GM23338 (cell line): ENCODE measurements around the gene HK2. TPM values are rescaled to one million over a fixed set of nuclear protein-coding genes. Genes with fewer than 3 reads are reported as not detected.
A peak's percentile ranks its signal among the peaks of the same experiment; 100 is the strongest.

Source experiments
- ATAC-seq: fragments of 200-7000 bp; cut with Tn5 transposase; 3 replicates; pipeline ENCODE4 v1.9.1; 2020
- DNase-seq: peaks from one replicate; pipeline ENCODE4 v3.0.0-alpha.2; 2015; ENCODE audit warnings: low spot score
- H2AFZ ChIP-seq: fragments of 200-600 bp; sonication (generic); 2 replicates; pipeline ENCODE4 v1.8.0; 2016; ENCODE audit warnings: antibody characterized with exemption, mild to moderate bottlenecking, moderate library complexity
- H3F3A ChIP-seq: fragments of 200-600 bp; sonication (generic); replicated peaks from 2 replicates; pipeline ENCODE4 v1.8.0; 2017; ENCODE audit warnings: antibody characterized with exemption, mixed run types, low read depth
- H3K27ac ChIP-seq: fragments of 200-600 bp; sonication (generic); 2 replicates; pipeline ENCODE4 v1.6.1; 2016; ENCODE audit warnings: low read depth
- H3K27me3 ChIP-seq: fragments of 200-600 bp; sonication (generic); 2 replicates; pipeline ENCODE4 v1.8.0; 2016; ENCODE audit warnings: mild to moderate bottlenecking, mixed run types, moderate library complexity; ENCODE audit not compliant: insufficient read depth
- H3K36me3 ChIP-seq: fragments of 200-600 bp; sonication (generic); 2 replicates; pipeline ENCODE4 v1.8.0; 2016; ENCODE audit warnings: mild to moderate bottlenecking; ENCODE audit not compliant: insufficient read depth
- H3K4me1 ChIP-seq: fragments of 200-600 bp; sonication (generic); 2 replicates; pipeline ENCODE4 v1.8.0; 2016; ENCODE audit warnings: mild to moderate bottlenecking, moderate library complexity; ENCODE audit not compliant: insufficient read depth
- H3K4me2 ChIP-seq: fragments of 200-600 bp; sonication (generic); 2 replicates; pipeline ENCODE4 v1.7.1; 2017; ENCODE audit warnings: mixed run types
- H3K4me3 ChIP-seq: fragments of 200-600 bp; sonication (generic); 2 replicates; pipeline ENCODE4 v1.6.1; 2016; ENCODE audit warnings: mixed run types
- H3K79me2 ChIP-seq: fragments of 200-600 bp; sonication (generic); replicated peaks from 2 replicates; pipeline ENCODE4 v1.8.0; 2017; ENCODE audit warnings: mild to moderate bottlenecking; ENCODE audit not compliant: insufficient read depth
- H3K9me2 ChIP-seq: fragments of 200-600 bp; sonication (generic); 2 replicates; pipeline ENCODE4 v1.8.0; 2017; ENCODE audit not compliant: insufficient read depth
- H4K20me1 ChIP-seq: fragments of 200-600 bp; sonication (generic); replicated peaks from 2 replicates; pipeline ENCODE4 v1.8.0; 2017; ENCODE audit warnings: mild to moderate bottlenecking; ENCODE audit not compliant: insufficient read depth
- H3K27ac Mint-ChIP-seq: 2 replicates; pipeline ENCODE4 v1.8.0; 2020; ENCODE audit warnings: inconsistent platforms, mild to moderate bottlenecking, moderate library complexity, mixed read lengths
- H3K27me3 Mint-ChIP-seq: 3 replicates; pipeline ENCODE4 v1.8.0; 2022; ENCODE audit warnings: low read depth, mild to moderate bottlenecking, moderate library complexity, mixed read lengths, inconsistent platforms; ENCODE audit not compliant: insufficient read depth, poor library complexity
- H3K36me3 Mint-ChIP-seq: 3 replicates; pipeline ENCODE4 v1.8.0; 2021; ENCODE audit warnings: low read depth, mild to moderate bottlenecking, inconsistent platforms, moderate library complexity, mixed read lengths
- H3K4me1 Mint-ChIP-seq: 3 replicates; pipeline ENCODE4 v1.8.0; 2020; ENCODE audit warnings: mild to moderate bottlenecking, inconsistent platforms, mixed read lengths
- H3K4me3 Mint-ChIP-seq: 3 replicates; pipeline ENCODE4 v1.8.0; 2021; ENCODE audit warnings: moderate library complexity, mild to moderate bottlenecking, inconsistent platforms, mixed read lengths
- H3K9me3 Mint-ChIP-seq: 3 replicates; pipeline ENCODE4 v1.8.0; 2020; ENCODE audit warnings: moderate library complexity, mild to moderate bottlenecking, inconsistent platforms, mixed read lengths
- CREB1 ChIP-seq: fragments of 250-450 bp; sonication (Bioruptor Pico); IDR thresholded peaks from 2 replicates; pipeline ENCODE4 v1.5.0; 2020; ENCODE audit warnings: low read depth, mild to moderate bottlenecking, moderate library complexity
- CTCF ChIP-seq, 2 experiments: fragments of 200-600 bp in 1 of 2; sonication (generic) in 1 of 2; conservative IDR thresholded peaks; 2 replicates each; pipeline versions ENCODE4 v1.5.1 to v1.6.1; 2016 to 2017; ENCODE audit warnings: antibody characterized with exemption in 2 of 2, low read depth in 2 of 2, mild to moderate bottlenecking in 2 of 2, moderate library complexity in 1 of 2
- EZH2 ChIP-seq: fragments of 200-600 bp; sonication (generic); IDR thresholded peaks from one replicate; pipeline ENCODE4 v1.8.0; 2017; ENCODE audit warnings: antibody characterized with exemption, mild to moderate bottlenecking, low read depth; ENCODE audit not compliant: unreplicated experiment
- JUNB ChIP-seq: IDR thresholded peaks from one replicate; pipeline ENCODE4 v1.6.1; 2016; ENCODE audit warnings: antibody characterized with exemption; ENCODE audit not compliant: unreplicated experiment
- POLR2AphosphoS5 ChIP-seq: IDR thresholded peaks from 2 replicates; pipeline ENCODE4 v1.6.1; 2016; ENCODE audit warnings: antibody characterized with exemption, low read depth
- STAT1 ChIP-seq: IDR thresholded peaks from one replicate; pipeline ENCODE4 v1.6.1; 2016; ENCODE audit warnings: antibody characterized with exemption; ENCODE audit not compliant: unreplicated experiment
- ZNF114 ChIP-seq: fragments of 250-450 bp; sonication (Bioruptor Pico); IDR thresholded peaks from 2 replicates; pipeline ENCODE4 v1.5.0; 2020; ENCODE audit warnings: mild to moderate bottlenecking, moderate library complexity
- polyA plus RNA-seq: library from polyadenylated mRNA; unstranded; fragments of >200 nt; fragmentation: Nextera tagmentation; extraction: Ambion mirVana; gene quantifications from 2 replicates; pipeline ENCODE4 v1.2.1, GENCODE V29; 2016
- total RNA-seq: library from RNA; depleted of rRNA; stranded (reverse); fragments of >200 nt; shearing (Covaris generic); gene quantifications from 2 replicates; pipeline ENCODE4 v1.2.3, GENCODE V29; 2014

The HK2 gene
- total and polyA plus RNA-seq, 2 experiments from 2014 or later, result 23.2 to 54.7 TPM

- Mint-ChIP-seq H3K27ac (peak overlapping the region; percentile 17), H3K9me3 (no peaks in the 10 kb centered on the region), H3K36me3 (peaks cover 26% of the 10 kb centered on the region), H3K4me1 (peaks cover 79% of the 10 kb centered on the region), H3K27me3 (peaks cover 11% of the 10 kb centered on the region), H3K4me3 (no peak overlapping the region)
- DNase-seq, result no peak
- TF ChIP-seq CTCF (conservative IDR thresholded peaks at IDR 0.05; ENCODE audit: low read depth in 2 of 2), result no peak
- Histone ChIP-seq H4K20me1 (peaks cover 71% of the 10 kb centered on the region), H3K36me3 (no peaks in the 10 kb centered on the region), H3K79me2 (peaks cover 96% of the 10 kb centered on the region), H3K4me3 (no peak overlapping the region), H2AFZ (no peak overlapping the region), H3K9me2 (no peaks in the 10 kb centered on the region), H3K27me3 (no peaks in the 10 kb centered on the region), H3F3A (0 out of 2 replicates have a peak, but pooled peaks cover 8% of the 10 kb centered on the region), H3K4me2 (no peak overlapping the region), H3K4me1 (peaks cover 71% of the 10 kb centered on the region), H3K27ac (no peak overlapping the region)
- no peak for ATAC-seq
Measured at GRCh38 chr2:74841641-74842040, 7.7 kb downstream of the HK2 start.

GRCh38 chr2:74843433-74843832 lies 9.5 kb downstream of the HK2 start:
- H3K27me3 ChIP-seq, result no peaks in the 10 kb centered on the region
- H3K79me2 ChIP-seq, result peaks cover 100% of the 10 kb centered on the region
- H3K9me2 ChIP-seq, result no peaks in the 10 kb centered on the region
- Mint-ChIP-seq H3K27me3 (peaks cover 4% of the 10 kb centered on the region), H3K4me3 (no peak overlapping the region), H3K36me3 (peaks cover 21% of the 10 kb centered on the region; the same call in 2 of the 3 replicates), H3K27ac (no peak overlapping the region), H3K9me3 (no peaks in the 10 kb centered on the region), H3K4me1 (peaks cover 80% of the 10 kb centered on the region)
- no peak overlapping the region for H2AFZ ChIP-seq
- no peaks in the 10 kb centered on the region for H3K36me3 ChIP-seq
- 0 out of 2 replicates have a peak, but pooled peaks cover 2% of the 10 kb centered on the region for H3F3A ChIP-seq
- peaks cover 75% of the 10 kb centered on the region for H3K4me1 ChIP-seq
- no peak for TF ChIP-seq EZH2
- DNase-seq (no peak), ATAC-seq (no peak)
- no peak overlapping the region for H3K4me3 ChIP-seq
- peaks cover 74% of the 10 kb centered on the region for H4K20me1 ChIP-seq
- no peak overlapping the region for H3K27ac ChIP-seq
- no peak overlapping the region for H3K4me2 ChIP-seq

- Histone ChIP-seq H2AFZ (no peak overlapping the region), H3K27ac (no peak overlapping the region), H3K4me3 (no peak overlapping the region), H3K4me2 (no peak overlapping the region), H3K79me2 (peaks cover 100% of the 10 kb centered on the region), H3F3A (0 out of 2 replicates have a peak, but pooled peaks cover 6% of the 10 kb centered on the region), H3K36me3 (no peaks in the 10 kb centered on the region), H3K27me3 (no peaks in the 10 kb centered on the region), H3K9me2 (no peaks in the 10 kb centered on the region), H4K20me1 (peaks cover 76% of the 10 kb centered on the region), H3K4me1 (peaks cover 75% of the 10 kb centered on the region)
- Mint-ChIP-seq H3K9me3 (no peaks in the 10 kb centered on the region), H3K36me3 (peaks cover 17% of the 10 kb centered on the region; the same call in 2 of the 3 replicates), H3K4me1 (peaks cover 80% of the 10 kb centered on the region), H3K4me3 (no peak overlapping the region), H3K27ac (no peak overlapping the region), H3K27me3 (peaks cover 4% of the 10 kb centered on the region)
- ATAC-seq (no peak), DNase-seq (no peak)
- TF ChIP-seq EZH2 (no peak), STAT1 (no peak), ZNF114 (CRISPR knock-in tag) (no peak), CTCF (conservative IDR thresholded peaks at IDR 0.05; ENCODE audit: low read depth in 2 of 2) (no peak), CREB1 (no peak), JUNB (no peak), POLR2AphosphoS5 (no peak)
Measured at GRCh38 chr2:74843899-74844298, 10.0 kb downstream of the HK2 start.
